ENCODE results near the gene PTGR3.

The PTGR3 gene

GRCh38 chr18:75214332-75214690 is 5.4 kb upstream of the PTGR3 start:
- no peak for DNase-seq

- DNase-seq, result no peak
Measured at GRCh38 chr18:75213611-75214331, 4.8 kb upstream of the PTGR3 start.

- DNase-seq, result no peak
Measured at GRCh38 chr18:75212751-75213090, 3.8 kb upstream of the PTGR3 start.

GRCh38 chr18:75211953-75212750 is 3.2 kb upstream of the PTGR3 start:
- DNase-seq, result peak; percentile 37

- no peak for DNase-seq
Measured at GRCh38 chr18:75211626-75211952, 2.6 kb upstream of the PTGR3 start.

- DNase-seq, result peak; percentile 36
Measured at GRCh38 chr18:75211002-75211621, 2.2 kb upstream of the PTGR3 start.

- DNase-seq, result peak; percentile 32
Measured at GRCh38 chr18:75210274-75211001, 1.5 kb upstream of the PTGR3 start, which contains the start of gene TSHZ1. TSS of gene TSHZ1 (plus strand) at chr18:75210797. CDS start at chr18:75211877, 1,080 bp downstream.

GRCh38 chr18:75209951-75210258 is 966 bp upstream of the PTGR3 start:
- no peak for DNase-seq

GRCh38 chr18:75208836-75209128 is 157 bp downstream of the PTGR3 start:
- peak; percentile 42 for DNase-seq

GRCh38 chr18:75208155-75208835 is 644 bp downstream of the PTGR3 start:
- peak; percentile 51 for DNase-seq

- DNase-seq, result no peak
Measured at GRCh38 chr18:75207310-75208154, 1.4 kb downstream of the PTGR3 start.

- no peak for DNase-seq
Measured at GRCh38 chr18:75206452-75207309, 2.3 kb downstream of the PTGR3 start.

- DNase-seq, result no peak
Measured at GRCh38 chr18:75205514-75206132, 3.3 kb downstream of the PTGR3 start.

- DNase-seq, result no peak
Measured at GRCh38 chr18:75204732-75205513, 4.0 kb downstream of the PTGR3 start.

GRCh38 chr18:75204269-75204731 is 4.6 kb downstream of the PTGR3 start:
- DNase-seq, result no peak

GRCh38 chr18:75203416-75204268 is 5.3 kb downstream of the PTGR3 start:
- DNase-seq, result no peak

GRCh38 chr18:75202696-75203365 is 6.1 kb downstream of the PTGR3 start:
- no peak for DNase-seq

Data from stimulated activated CD4-positive, alpha-beta T cell treated with anti-CD3 and anti-CD28 coated beads, Interleukin-4, amount 100 ng/mL, for 1 hour (primary cell).